Stimulated activated CD4-positive, alpha-beta T cell treated with anti-CD3 and anti-CD28 coated beads, Interleukin-15, amount 100 ng/mL, for 1 hour (primary cell): ENCODE data around the gene GTF2A1.
"Not testable (repeated sequence)": the region's sequence is repeated elsewhere in the genome, so short reads cannot be mapped to it uniquely, and the experiment has no call there.

Source experiments
- DNase-seq, 2 donors: peaks; one replicate each; pipeline ENCODE4 v3.0.0-alpha.2; 2020; ENCODE audit warnings: low read depth in 1 of 2, low spot score in 1 of 2

Gene GTF2A1

GRCh38 chr14:81233615-81234014 lies 12.9 kb upstream of the GTF2A1 start:
- DNase-seq = no peak

- DNase-seq = no peak
Measured at GRCh38 chr14:81231540-81231939, 10.8 kb upstream of the GTF2A1 start.

GRCh38 chr14:81224222-81224621 lies 3.5 kb upstream of the GTF2A1 start:
- no peak for DNase-seq

- not testable (repeated sequence) for DNase-seq
Measured at GRCh38 chr14:81223788-81224187, 3.0 kb upstream of the GTF2A1 start.

- DNase-seq = no peak
Measured at GRCh38 chr14:81222691-81223090, 1.9 kb upstream of the GTF2A1 start.

- DNase-seq = no peak
Measured at GRCh38 chr14:81222126-81222525, 1.4 kb upstream of the GTF2A1 start.

- no peak for DNase-seq
Measured at GRCh38 chr14:81221579-81222102, 882 bp upstream of the GTF2A1 start.

GRCh38 chr14:81220580-81220829 lies 254 bp downstream of the GTF2A1 start:
- DNase-seq = no peak

GRCh38 chr14:81219759-81220579 lies 790 bp downstream of the GTF2A1 start:
- DNase-seq = peak; percentile 16 to 28

GRCh38 chr14:81219210-81219758 lies 1.5 kb downstream of the GTF2A1 start:
- DNase-seq = peak; percentile 70 to 76

GRCh38 chr14:81211844-81212243 lies 8.9 kb downstream of the GTF2A1 start:
- DNase-seq = no peak

- no peak for DNase-seq
Measured at GRCh38 chr14:81209167-81209836, 11.5 kb downstream of the GTF2A1 start.

- DNase-seq = no peak
Measured at GRCh38 chr14:81208489-81208888, 12.3 kb downstream of the GTF2A1 start.

GRCh38 chr14:81206115-81206514 lies 14.6 kb downstream of the GTF2A1 start:
- no peak for DNase-seq

- no peak for DNase-seq
Measured at GRCh38 chr14:81205639-81206038, 15.1 kb downstream of the GTF2A1 start.

- no peak for DNase-seq
Measured at GRCh38 chr14:81200054-81200453, 20.7 kb downstream of the GTF2A1 start.

- no peak for DNase-seq
Measured at GRCh38 chr14:81199084-81199483, 21.7 kb downstream of the GTF2A1 start.

- no peak for DNase-seq
Measured at GRCh38 chr14:81198651-81199050, 22.1 kb downstream of the GTF2A1 start.

- no peak for DNase-seq
Measured at GRCh38 chr14:81193924-81194633, 26.7 kb downstream of the GTF2A1 start.

GRCh38 chr14:81192594-81192993 lies 28.2 kb downstream of the GTF2A1 start:
- DNase-seq = no peak

- no peak for DNase-seq
Measured at GRCh38 chr14:81187832-81188522, 32.8 kb downstream of the GTF2A1 start.
